ENCODE results near the gene AGMAT.
"Not testable (repeated sequence)": the region's sequence is repeated elsewhere in the genome, so short reads cannot be mapped to it uniquely, and the experiment has no call there.

The AGMAT gene

GRCh38 chr1:15610167-15610566 is 25.3 kb upstream of the AGMAT start:
- DNase-seq: no peak

GRCh38 chr1:15609631-15610030 is 24.8 kb upstream of the AGMAT start:
- no peak for DNase-seq

GRCh38 chr1:15605398-15606383 is 20.8 kb upstream of the AGMAT start:
- no peak for DNase-seq

GRCh38 chr1:15604400-15604799 is 19.5 kb upstream of the AGMAT start:
- not testable (repeated sequence) for DNase-seq

GRCh38 chr1:15603966-15604282 is 19.1 kb upstream of the AGMAT start:
- DNase-seq: not testable (repeated sequence)

- peak; percentile 92 for DNase-seq
Observed at GRCh38 chr1:15603050-15603965, 18.5 kb upstream of the AGMAT start.

- no peak for DNase-seq
Observed at GRCh38 chr1:15598436-15598835, 13.6 kb upstream of the AGMAT start.

- no peak for DNase-seq
Observed at GRCh38 chr1:15595809-15596617, 11.2 kb upstream of the AGMAT start.

- DNase-seq: no peak
Observed at GRCh38 chr1:15592285-15592684, 7.4 kb upstream of the AGMAT start.

GRCh38 chr1:15583016-15583706 is 1.7 kb downstream of the AGMAT start:
- DNase-seq: no peak

GRCh38 chr1:15579683-15580047 is 5.2 kb downstream of the AGMAT start:
- DNase-seq: no peak

GRCh38 chr1:15578921-15579682 is 5.7 kb downstream of the AGMAT start:
- no peak for DNase-seq

GRCh38 chr1:15577691-15578090 is 7.2 kb downstream of the AGMAT start:
- no peak for DNase-seq

- no peak for DNase-seq
Observed at GRCh38 chr1:15575549-15576150, 9.2 kb downstream of the AGMAT start.

- no peak for DNase-seq
Observed at GRCh38 chr1:15574741-15575140, 10.1 kb downstream of the AGMAT start.

GRCh38 chr1:15573477-15573876 is 11.4 kb downstream of the AGMAT start:
- DNase-seq: no peak

GRCh38 chr1:15571266-15571665 is 13.6 kb downstream of the AGMAT start:
- DNase-seq: no peak

- no peak for DNase-seq
Observed at GRCh38 chr1:15570861-15571260, 14.0 kb downstream of the AGMAT start.

- DNase-seq: no peak
Observed at GRCh38 chr1:15568387-15569073, 16.3 kb downstream of the AGMAT start.

GRCh38 chr1:15559189-15559810 is 25.6 kb downstream of the AGMAT start:
- no peak for DNase-seq
